NCI-H1048 (cell line): ENCODE data around the gene CAMKK1.
"Not testable (repeated sequence)": the region's sequence is repeated elsewhere in the genome, so short reads cannot be mapped to it uniquely, and the experiment has no call there.

Experiments used
- DNase-seq: peaks from one replicate; lab custom pipeline; 2025; lab: John Stamatoyannopoulos, UW

CAMKK1 gene

DNA sequence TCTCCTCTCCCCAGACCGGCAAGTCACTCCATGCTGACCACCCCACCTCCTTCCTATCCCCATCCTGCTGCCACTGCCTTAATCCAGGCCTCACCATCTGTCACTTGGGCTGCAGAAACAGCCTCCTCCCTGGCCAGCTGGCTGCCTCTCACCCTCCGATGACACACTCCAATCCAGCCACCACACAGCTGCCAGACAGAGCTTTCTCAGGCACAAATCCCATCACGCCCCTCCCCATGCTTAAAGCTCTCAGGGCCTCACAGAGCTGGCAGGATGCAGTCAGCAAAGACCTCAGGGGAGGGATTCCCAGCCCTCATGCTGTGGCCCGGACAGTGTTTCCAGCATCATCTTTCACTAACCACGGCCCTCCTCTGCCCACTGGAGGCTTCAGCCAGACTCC is 13.7 kb downstream of the CAMKK1 start:
- DNase-seq, result no peak

- DNase-seq, result no peak
Observed at GRCh38 chr17:3877220-3877619, 15.6 kb downstream of the CAMKK1 start.

- DNase-seq, result no peak
Observed at GRCh38 chr17:3875317-3875716, 17.5 kb downstream of the CAMKK1 start.

- no peak for DNase-seq
Observed at GRCh38 chr17:3873862-3874261, 19.0 kb downstream of the CAMKK1 start.

GRCh38 chr17:3870871-3871306 is 22.0 kb downstream of the CAMKK1 start:
- no peak for DNase-seq

DNA sequence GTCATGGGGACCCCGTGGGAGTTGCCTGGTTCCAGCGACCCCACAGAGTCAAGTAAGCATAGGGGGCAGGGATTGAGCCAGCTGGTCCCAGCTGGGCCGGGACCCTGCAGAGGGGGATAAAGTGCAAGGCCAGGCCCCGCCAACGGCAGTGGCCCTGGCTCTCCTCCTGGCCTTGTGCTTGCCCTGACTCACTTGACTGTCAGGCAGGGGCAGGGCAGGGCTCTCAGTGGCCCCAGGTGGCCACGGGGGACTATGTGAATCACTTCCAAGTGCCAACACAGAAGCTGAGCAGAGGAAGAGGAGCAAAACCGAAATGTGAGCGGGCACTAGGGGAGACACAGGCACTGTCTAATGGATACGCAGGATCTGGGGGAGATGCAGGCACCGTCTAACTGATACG is 25.2 kb downstream of the CAMKK1 start:
- DNase-seq, result no peak

DNA sequence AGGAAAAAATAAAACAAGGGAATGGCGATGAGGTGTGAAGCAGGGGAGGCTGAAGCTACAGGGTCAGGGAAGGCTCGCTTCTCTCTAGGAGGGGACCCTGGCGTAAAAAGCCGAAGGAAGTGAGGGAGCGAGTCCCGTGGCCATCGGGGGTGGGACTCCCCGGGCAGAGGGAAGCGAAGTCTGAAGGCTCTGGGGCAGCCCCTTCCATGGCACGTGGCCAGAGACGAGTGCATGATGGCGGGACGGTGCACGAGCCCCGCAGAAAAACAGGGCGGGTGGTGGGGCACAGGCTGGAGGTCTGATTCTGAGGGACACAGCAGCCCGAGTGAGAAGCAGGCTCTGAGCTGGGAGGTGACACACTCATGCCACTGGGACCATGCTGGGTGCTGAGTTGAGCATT is 25.7 kb downstream of the CAMKK1 start:
- no peak for DNase-seq

DNA sequence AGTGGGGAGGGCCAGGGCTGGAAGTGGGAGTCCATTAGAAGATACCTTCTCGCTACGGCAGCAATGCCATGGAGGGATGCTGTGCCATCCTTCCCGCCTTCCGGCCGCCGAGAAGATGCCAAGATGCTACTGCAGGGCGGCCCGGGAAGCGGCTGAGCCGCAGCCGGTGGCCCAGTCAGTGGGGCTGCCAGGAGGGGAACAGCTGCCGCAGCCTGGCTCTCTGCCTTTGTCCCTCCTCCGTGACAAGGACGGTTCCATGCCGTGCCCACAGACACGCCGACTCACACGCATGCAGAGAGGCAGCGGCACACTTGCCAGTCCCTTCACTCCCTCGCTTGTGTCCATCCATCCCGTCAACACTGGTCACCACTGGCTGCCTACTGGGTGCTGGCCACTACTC is 26.6 kb downstream of the CAMKK1 start:
- no peak for DNase-seq

DNA sequence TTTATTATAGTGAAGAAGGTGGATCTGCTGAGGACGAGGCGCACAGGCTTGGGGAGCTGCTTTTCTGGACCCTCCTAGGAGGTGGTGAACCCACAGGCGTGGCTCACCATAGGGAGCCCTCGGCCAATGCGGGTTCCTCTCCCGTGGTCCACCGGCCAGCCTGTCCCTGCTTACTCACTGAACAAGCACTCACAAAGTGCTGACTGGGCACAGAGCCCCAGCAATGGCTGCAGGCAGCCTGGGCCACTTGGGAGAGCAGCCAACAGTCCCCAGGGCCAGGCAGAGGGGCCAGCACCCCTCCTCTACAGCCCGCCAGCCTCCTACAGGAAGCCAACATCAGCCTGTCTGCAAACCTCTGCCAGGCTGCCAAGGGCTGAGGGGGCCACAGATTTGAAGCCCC is 27.7 kb downstream of the CAMKK1 start:
- no peak for DNase-seq

DNA sequence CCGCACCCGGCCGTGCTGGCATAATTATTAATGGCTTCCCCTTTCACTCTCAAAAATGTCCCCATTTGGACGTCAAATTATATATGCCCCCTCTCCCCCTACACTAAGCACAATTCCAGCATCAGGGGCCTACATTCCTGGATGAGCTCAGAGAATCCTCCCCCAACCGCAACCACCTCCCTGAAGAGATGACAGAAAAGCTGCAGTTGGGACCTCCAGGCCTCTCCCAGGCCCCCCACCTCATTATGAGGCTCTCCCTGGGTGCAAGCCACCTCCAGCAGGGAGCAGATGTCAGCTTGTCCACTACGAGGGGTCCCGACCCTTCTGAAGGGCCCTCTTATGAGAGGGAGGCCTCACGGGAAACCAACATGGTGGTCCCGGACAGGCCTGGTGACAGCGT is 28.3 kb downstream of the CAMKK1 start:
- no peak for DNase-seq

DNA sequence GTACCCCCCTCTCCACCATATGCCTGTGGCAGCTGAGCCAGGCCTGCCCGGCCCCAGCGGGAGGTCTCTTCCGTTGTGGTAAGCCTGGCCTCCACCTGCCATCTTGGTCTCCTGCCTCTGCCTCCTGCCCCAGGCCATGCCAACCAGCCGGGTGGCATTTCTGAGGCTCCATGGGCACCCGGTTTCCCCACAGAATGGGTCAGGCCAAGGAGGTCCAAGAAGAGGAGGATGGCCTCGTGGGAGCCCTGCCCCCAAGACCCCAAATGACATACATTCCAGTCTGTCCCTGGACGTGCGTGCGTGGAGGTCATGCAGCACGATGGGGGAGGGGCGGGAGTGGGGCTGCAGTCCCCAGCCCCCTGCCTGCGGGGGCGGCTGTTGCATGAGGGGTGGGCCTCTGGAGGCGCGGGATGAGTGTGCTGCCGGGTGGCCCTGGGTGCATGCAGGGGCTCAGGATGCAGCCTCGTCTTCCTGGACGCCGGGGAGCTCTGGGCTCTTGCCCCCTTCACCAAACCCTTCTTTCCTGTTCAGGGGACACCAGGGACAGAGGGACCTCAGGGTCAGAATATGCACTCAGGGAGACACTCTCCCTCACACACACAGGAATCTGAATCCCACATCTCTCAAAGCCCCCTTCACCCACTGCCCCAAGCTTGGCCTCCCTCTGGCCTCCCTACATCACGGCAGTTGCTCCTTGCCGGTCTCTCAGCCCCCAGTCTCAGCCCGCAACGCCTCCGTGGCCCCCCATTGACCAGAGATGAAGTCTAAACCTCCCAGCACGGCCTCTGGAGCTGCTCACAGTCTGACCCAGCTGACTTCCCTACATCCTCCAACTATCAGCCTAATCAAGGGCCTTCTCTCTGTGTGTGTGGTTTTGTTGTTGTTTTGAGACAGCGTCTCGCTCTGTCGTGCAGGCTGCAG is 30.8 kb downstream of the CAMKK1 start:
- no peak for DNase-seq

GRCh38 chr17:3860939-3861700 is 31.7 kb downstream of the CAMKK1 start:
- no peak for DNase-seq

DNA sequence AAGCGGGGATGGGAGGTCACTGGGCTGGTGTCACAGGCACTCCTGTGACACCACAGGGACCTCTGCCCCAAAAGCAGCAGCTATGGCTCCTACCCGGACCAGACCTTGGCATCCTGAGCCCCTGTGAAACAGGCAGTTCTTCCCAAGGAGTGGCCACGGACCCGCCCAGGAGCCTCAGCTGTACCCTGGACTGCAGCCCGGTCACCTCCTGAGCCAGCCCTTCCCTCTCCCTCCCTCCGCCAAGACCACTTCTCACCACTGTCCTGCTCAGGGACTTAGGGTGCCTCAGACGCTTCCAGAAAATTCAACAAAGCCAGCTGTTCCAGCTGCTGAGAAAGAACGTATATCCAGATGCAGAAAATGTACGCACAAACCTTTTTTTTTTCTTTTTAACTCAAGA is 32.9 kb downstream of the CAMKK1 start:
- DNase-seq, result no peak

- no peak for DNase-seq
Observed at GRCh38 chr17:3857261-3858105, 35.4 kb downstream of the CAMKK1 start.

DNA sequence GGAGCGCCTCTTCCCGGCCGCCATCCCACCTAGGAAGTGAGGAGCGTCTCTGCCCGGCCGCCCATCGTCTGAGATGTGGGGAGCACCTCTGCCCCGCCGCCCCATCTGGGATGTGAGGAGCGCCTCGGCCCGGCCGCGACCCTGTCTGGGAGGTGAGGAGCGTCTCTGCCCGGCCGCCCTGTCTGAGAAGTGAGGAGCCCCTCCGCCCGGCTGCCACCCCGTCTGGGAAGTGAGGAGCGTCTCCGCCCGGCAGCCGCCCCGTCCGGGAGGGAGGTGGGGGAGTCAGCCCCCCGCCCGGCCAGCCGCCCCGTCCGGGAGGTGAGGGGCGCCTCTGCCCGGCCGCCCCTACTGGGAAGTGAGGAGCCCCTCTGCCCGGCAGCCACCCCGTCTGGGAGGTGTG is 38.6 kb downstream of the CAMKK1 start:
- DNase-seq, result not testable (repeated sequence)

DNA sequence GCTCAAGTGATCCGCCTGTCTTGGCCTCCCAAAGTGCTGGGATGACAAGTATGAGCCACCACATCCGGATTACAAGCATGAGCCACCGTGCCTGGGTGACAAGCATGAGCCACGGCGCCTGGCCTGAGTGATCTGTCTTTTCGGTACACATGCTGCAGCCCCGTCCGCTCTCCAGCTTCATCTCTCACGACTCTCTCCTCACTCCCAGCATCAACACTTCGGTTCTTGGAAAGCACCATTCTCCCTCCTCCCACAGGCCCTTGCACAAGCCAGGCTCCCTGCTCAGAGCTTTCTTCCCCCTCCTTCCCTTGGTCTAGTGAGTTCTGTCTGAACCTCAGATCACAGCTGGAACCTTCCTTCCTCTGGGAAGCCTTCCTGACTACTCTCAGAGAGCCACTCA is 40.3 kb downstream of the CAMKK1 start:
- DNase-seq, result no peak

DNA sequence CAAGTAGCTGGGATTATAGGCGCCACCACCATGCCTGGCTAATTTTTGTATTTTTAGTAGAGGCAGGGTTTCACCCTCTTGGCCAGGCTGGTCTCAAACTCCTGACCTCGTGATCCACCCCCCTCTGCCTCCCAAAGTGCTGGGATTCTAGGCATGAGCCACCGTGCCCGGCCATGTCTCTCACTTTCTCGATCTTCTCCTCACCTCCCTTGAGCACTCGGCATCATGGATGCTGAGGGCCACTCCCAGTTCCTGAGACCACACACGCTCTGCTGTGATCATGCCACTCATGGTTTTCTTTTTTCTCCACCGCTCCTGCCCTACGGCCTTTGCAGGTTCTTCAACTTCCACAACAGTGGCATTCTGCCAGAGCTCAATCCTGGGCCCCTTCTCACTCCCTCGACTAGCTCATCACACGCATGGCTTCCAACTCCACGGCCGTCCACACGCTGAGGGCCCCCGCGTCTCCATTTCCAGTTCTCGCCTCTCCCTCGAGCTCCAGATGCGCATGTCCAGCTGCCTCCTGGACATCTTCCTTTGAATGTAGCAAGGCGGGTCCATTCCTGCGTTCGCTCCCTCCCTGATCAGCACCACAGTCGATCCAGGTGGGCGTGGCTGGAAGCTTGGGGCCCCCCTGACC is 41.3 kb downstream of the CAMKK1 start:
- DNase-seq, result no peak

DNA sequence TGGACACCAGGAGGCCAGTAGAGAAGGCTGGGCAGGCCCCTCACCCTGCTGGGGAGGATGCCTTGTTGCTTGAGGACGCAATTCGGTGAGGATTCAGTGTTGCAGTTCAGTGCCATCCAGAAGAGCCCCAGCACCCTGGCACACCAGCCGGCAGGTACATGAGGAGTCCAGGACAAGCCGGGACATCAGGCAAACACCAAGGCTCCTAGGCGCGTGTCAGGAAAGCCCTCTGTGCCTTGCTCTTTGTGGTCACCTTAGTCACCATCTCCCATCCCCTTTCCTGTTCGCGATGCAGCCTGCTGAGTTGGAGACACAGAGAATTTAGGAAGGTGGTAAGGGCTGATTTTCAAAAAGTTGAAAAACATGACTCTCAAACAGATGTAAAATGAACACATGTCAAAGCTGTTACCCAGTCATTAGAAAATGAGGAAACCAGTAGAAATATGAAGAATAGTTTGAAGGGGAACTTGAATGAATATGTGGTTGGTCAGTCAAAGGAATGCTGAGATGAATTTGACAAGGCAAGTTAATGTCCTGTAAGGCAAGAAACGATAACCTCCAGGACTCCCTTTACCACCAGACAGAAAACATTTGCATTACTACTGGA is 44.5 kb downstream of the CAMKK1 start:
- no peak for DNase-seq

GRCh38 chr17:3847165-3847670 is 45.6 kb downstream of the CAMKK1 start:
- no peak for DNase-seq

DNA sequence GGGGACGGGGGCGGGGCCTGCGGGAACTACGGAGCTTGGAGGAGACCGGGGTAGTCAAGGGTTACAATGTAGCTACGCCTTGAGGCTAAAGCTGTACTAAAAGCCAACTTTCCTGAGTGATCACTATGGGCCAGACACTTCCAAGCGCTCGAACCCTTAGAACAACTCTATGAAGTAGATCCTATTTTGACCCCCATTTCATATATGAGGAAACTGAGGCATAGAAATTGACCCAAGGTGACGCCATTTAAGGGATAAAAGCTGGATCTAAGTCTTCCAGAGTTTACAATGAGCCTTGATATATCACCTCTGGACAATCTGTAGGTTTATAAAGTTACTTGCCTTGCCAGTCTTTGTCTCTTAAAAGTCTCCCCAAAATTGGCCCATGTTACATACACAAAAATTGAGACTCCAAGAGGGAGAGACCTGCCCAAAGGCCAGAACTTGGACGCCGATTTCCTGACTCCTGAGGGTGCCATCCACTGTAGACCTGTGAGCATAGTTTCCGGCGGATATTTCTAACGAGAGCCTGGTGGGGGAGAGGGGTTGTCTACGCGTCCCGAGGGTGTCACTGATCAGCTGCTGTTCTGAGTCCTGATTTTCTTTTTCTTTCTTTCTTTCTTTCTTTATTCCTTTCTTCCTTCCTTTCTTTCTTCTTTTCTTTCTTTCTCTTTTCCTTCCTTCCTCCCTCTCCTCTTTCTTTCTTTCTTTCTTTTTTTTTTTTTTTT is 46.3 kb downstream of the CAMKK1 start:
- DNase-seq, result no peak
